SK-N-SH (cell line): ENCODE measurements around the gene PPP3R1. TPM values are rescaled to one million over a fixed set of nuclear protein-coding genes. Genes with fewer than 3 reads are reported as not detected.

Source experiments
- CTCF ChIA-PET: fragments of 300-600, 350-600 bp; formaldehyde crosslinking; extraction: SDS; loops from one replicate; lab custom pipeline; 2021; lab: Yijun Ruan, JAX
- POLR2A ChIA-PET: fragments of 350-600 bp; sonication (Branson Sonifier 250); formaldehyde crosslinking; extraction: SDS; loops from one replicate; lab custom pipeline; 2020; ENCODE audit warnings: antibody characterized with exemption, inconsistent platforms; lab: Yijun Ruan, JAX
- DNase-seq: peaks from one replicate; pipeline ENCODE4 v3.0.0; 2012
- H2AFZ ChIP-seq: fragments of 200-600 bp; sonication (generic); 2 replicates; pipeline ENCODE4 v1.8.1; 2016; ENCODE audit warnings: antibody characterized with exemption, mild to moderate bottlenecking, low read depth
- H3F3A ChIP-seq: fragments of 200-600 bp; sonication (generic); replicated peaks from 2 replicates; pipeline ENCODE3; 2016; ENCODE audit warnings: antibody characterized with exemption, mild to moderate bottlenecking; ENCODE audit not compliant: insufficient read depth
- H3K27ac ChIP-seq, 2 experiments: fragments of 200-500 bp in 1 of 2; fragments of 200-600 bp in 1 of 2; sonication (Bioruptor generic) in 1 of 2; sonication (generic), shearing (Covaris generic) in 1 of 2; 2 replicates each; pipeline versions ENCODE4 v1.5.1 to v1.6.1; 2014 to 2016; ENCODE audit warnings: low read depth in 2 of 2, inconsistent platforms in 1 of 2, low read length in 1 of 2, mild to moderate bottlenecking in 1 of 2, mixed read lengths in 1 of 2
- H3K27me3 ChIP-seq: fragments of 200-600 bp; sonication (generic), shearing (Covaris generic); 2 replicates; pipeline ENCODE4 v1.6.1; 2016; ENCODE audit warnings: mixed run types; ENCODE audit not compliant: insufficient read depth
- H3K36me3 ChIP-seq, 2 experiments: fragments of 200-500 bp in 1 of 2; fragments of 200-600 bp in 1 of 2; sonication (Bioruptor generic) in 1 of 2; sonication (generic) in 1 of 2; replicated peaks in 1 of 2; 2 replicates each; pipeline versions ENCODE3 to v1.5.1; 2014 to 2016; ENCODE audit warnings: low read length in 1 of 2, mild to moderate bottlenecking in 1 of 2; ENCODE audit not compliant: insufficient read depth in 2 of 2, control insufficient read depth in 1 of 2
- H3K4me1 ChIP-seq, 2 experiments: fragments of 200-500 bp in 1 of 2; fragments of 200-600 bp in 1 of 2; sonication (Bioruptor generic) in 1 of 2; sonication (generic), shearing (Covaris generic) in 1 of 2; 2 replicates each; pipeline versions ENCODE4 v1.5.1 to v1.6.1; 2014 to 2016; ENCODE audit warnings: low read depth in 1 of 2, low read length in 1 of 2, mixed run types in 1 of 2; ENCODE audit not compliant: insufficient read depth in 2 of 2, control insufficient read depth in 1 of 2
- H3K4me2 ChIP-seq: fragments of 200-600 bp; sonication (generic), shearing (Covaris generic); 2 replicates; pipeline ENCODE4 v1.6.1; 2017; ENCODE audit warnings: mixed run types
- H3K4me3 ChIP-seq, 2 experiments: fragments of 200-500 bp in 1 of 2; fragments of 200-600 bp in 1 of 2; sonication (Bioruptor generic) in 1 of 2; sonication (generic), shearing (Covaris generic) in 1 of 2; 2 replicates each; pipeline versions ENCODE4 v1.5.1 to v1.8.1; 2014 to 2016; ENCODE audit warnings: low read depth in 2 of 2, inconsistent platforms in 1 of 2, low read length in 1 of 2, mild to moderate bottlenecking in 1 of 2, mixed read lengths in 1 of 2, moderate library complexity in 1 of 2
- H3K79me2 ChIP-seq: fragments of 200-600 bp; sonication (generic); 2 replicates; pipeline ENCODE4 v1.8.1; 2017; ENCODE audit warnings: mild to moderate bottlenecking; ENCODE audit not compliant: insufficient read depth
- H3K9ac ChIP-seq: fragments of 200-600 bp; sonication (generic); 2 replicates; pipeline ENCODE4 v1.6.1; 2017; ENCODE audit warnings: mixed run types
- H3K9me2 ChIP-seq: fragments of 200-600 bp; sonication (generic); 2 replicates; pipeline ENCODE4 v1.6.1; 2017; ENCODE audit warnings: mixed run types
- H3K9me3 ChIP-seq: fragments of 200-600 bp; sonication (generic); 2 replicates; pipeline ENCODE4 v1.6.1; 2017; ENCODE audit warnings: mixed run types, mild to moderate bottlenecking, moderate library complexity
- H4K20me1 ChIP-seq: fragments of 200-600 bp; sonication (generic); 2 replicates; pipeline ENCODE4 v1.6.1; 2017; ENCODE audit warnings: mild to moderate bottlenecking, mixed run types; ENCODE audit not compliant: insufficient read depth
- CHD2 ChIP-seq: fragments of 150-350 bp; IDR thresholded peaks from 2 replicates; pipeline ENCODE4 v1.6.1; 2018; ENCODE audit warnings: low read length; ENCODE audit not compliant: partially characterized antibody
- CTCF ChIP-seq: fragments of 200-600 bp; sonication (generic); IDR thresholded peaks from 2 replicates; pipeline ENCODE4 v1.6.1; 2017; ENCODE audit warnings: antibody characterized with exemption, mild to moderate bottlenecking, moderate library complexity
- ELF1 ChIP-seq: IDR thresholded peaks from 2 replicates; pipeline ENCODE4 v1.4.0; 2012
- EZH2phosphoT487 ChIP-seq: fragments of 200-600 bp; sonication (generic); IDR thresholded peaks from 2 replicates; pipeline ENCODE4 v1.6.1; 2017; ENCODE audit warnings: low read depth, mixed run types, mild to moderate bottlenecking, antibody characterized with exemption, moderate library complexity, borderline replicate concordance
- FOXM1 ChIP-seq: IDR thresholded peaks from 2 replicates; pipeline ENCODE4 v1.4.0; 2012; ENCODE audit warnings: low read depth, mild to moderate bottlenecking
- GABPA ChIP-seq: IDR thresholded peaks from 2 replicates; pipeline ENCODE4 v1.4.0; 2012; ENCODE audit warnings: low read depth, mild to moderate bottlenecking
- JUND ChIP-seq: IDR thresholded peaks from 2 replicates; pipeline ENCODE4 v1.4.0; 2012
- MXI1 ChIP-seq: IDR thresholded peaks from 2 replicates; pipeline ENCODE4 v1.6.1; 2012; ENCODE audit warnings: mild to moderate bottlenecking, low read depth, low read length, improper control_type of control experiment
- NRF1 ChIP-seq: IDR thresholded peaks from 2 replicates; pipeline ENCODE4 v1.6.1; 2012; ENCODE audit warnings: low read depth, mild to moderate bottlenecking, low read length
- RCOR1 ChIP-seq: fragments of 150-350 bp; IDR thresholded peaks from 2 replicates; pipeline ENCODE4 v1.6.1; 2017; ENCODE audit warnings: antibody characterized with exemption, low read length
- RXRA ChIP-seq: IDR thresholded peaks from 2 replicates; pipeline ENCODE4 v1.4.0; 2012; ENCODE audit warnings: low read depth, mild to moderate bottlenecking, borderline replicate concordance
- USF2 ChIP-seq: fragments of 150-350 bp; IDR thresholded peaks from 2 replicates; pipeline ENCODE4 v1.6.1; 2017; ENCODE audit warnings: antibody characterized with exemption, low read length, low read depth, borderline replicate concordance
- ZBTB33 ChIP-seq: IDR thresholded peaks from 2 replicates; pipeline ENCODE4 v1.4.0; 2012; ENCODE audit warnings: low read depth, borderline replicate concordance
- WGBS: methylation state at CpG from one replicate; pipeline ENCODE4 v1.1.6; 2017; ENCODE audit warnings: low lambda C conversion rate; 5-methylcytosine and 5-hydroxymethylcytosine counted together
- polyA plus RNA-seq, 3 experiments: library from polyadenylated mRNA; depleted of rRNA; stranded (reverse); fragments of >200 nt; gene quantifications; 2 replicates each; pipeline ENCODE4 v1.2.3, GENCODE V29; 2012
- TF ChIP-seq, protein P1 (sequence below): fragments of 150-350 bp; IDR thresholded peaks from 2 replicates; pipeline ENCODE4 v1.6.1; 2016; ENCODE audit warnings: mild to moderate bottlenecking, low read depth, low read length
- TF ChIP-seq, protein P2 (sequence below): IDR thresholded peaks from 2 replicates; pipeline ENCODE4 v1.4.0; 2012; ENCODE audit warnings: low read depth, borderline replicate concordance
- TF ChIP-seq, protein P3 (sequence below): IDR thresholded peaks from 2 replicates; pipeline ENCODE4; 2012
- TF ChIP-seq, protein P4 (sequence below): IDR thresholded peaks from 2 replicates; pipeline ENCODE4 v1.4.0; 2012; ENCODE audit warnings: low read depth

PPP3R1 gene
- polyA plus RNA-seq, 1 of the 3 experiments (the other 2 are of a cell fraction): 12.0 TPM

- Histone ChIP-seq H4K20me1 (peaks cover 94% of the 10 kb centered on the region), H3K9me3 (no peaks in the 10 kb centered on the region), H3K9ac (no peak overlapping the region), H3K4me3 (no peak overlapping the region), H3K4me2 (no peak overlapping the region), H3K27me3 (no peaks in the 10 kb centered on the region), H3K9me2 (no peaks in the 10 kb centered on the region), H3F3A (peaks cover 29% of the 10 kb centered on the region), H2AFZ (no peak overlapping the region), H3K79me2 (peaks cover 98% of the 10 kb centered on the region), H3K27ac (no peak overlapping the region), H3K4me1 (peaks cover 25 to 42% of the 10 kb centered on the region in 2 experiments; a peak in 3 of 4 replicates), H3K36me3 (peaks cover 0 to 4% of the 10 kb centered on the region in 2 experiments)
- ChIA-PET POLR2A (interaction anchor here (0.9 kb wide), 1 partner anchor 76 kb away, joined by 3 read pairs; the partner anchor contains the start of gene PNO1), CTCF (interaction anchor here (1.3 to 4.4 kb wide), 7 partner anchors 9 to 112 kb away, joined by 3 to 17 read pairs (median 7); no protein-coding TSS in a partner anchor)
- TF ChIP-seq USF2 (no peak), ZBTB33 (no peak), JUND (no peak)
- TF ChIP-seq, protein P1, sequence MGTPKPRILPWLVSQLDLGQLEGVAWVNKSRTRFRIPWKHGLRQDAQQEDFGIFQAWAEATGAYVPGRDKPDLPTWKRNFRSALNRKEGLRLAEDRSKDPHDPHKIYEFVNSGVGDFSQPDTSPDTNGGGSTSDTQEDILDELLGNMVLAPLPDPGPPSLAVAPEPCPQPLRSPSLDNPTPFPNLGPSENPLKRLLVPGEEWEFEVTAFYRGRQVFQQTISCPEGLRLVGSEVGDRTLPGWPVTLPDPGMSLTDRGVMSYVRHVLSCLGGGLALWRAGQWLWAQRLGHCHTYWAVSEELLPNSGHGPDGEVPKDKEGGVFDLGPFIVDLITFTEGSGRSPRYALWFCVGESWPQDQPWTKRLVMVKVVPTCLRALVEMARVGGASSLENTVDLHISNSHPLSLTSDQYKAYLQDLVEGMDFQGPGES: no peak
- 98% methylated on average over 4 of the region's 4 CpGs for WGBS
- no peak for DNase-seq
These were observed 17.9 kb downstream of the PPP3R1 start for GRCh38 chr2:68234405-68234804.

DNA sequence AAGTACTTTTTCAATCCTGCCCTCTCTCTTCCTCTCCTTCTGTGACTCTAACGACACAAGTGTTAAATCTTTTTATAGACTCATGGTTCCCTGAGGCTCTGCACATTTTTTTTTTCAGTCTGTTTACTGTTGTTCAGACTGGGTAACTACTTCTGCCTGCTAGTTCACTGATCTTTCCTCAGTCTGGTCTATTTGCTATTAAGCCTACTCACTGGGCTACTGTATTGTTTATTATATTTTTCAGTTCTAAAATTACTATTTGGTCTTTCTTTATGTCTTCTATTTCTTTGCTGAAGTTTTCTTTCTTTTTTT, 21.3 kb downstream of the PPP3R1 start:
- 81% methylated on average over 1 of the region's 1 CpG for WGBS

More for the DNA sequence above, 21.3 kb downstream of the PPP3R1 start:
- Histone ChIP-seq H3K27ac (peak overlapping the region in 1 of 2 experiments; percentile 18; a peak in 2 of 4 replicates), H3K9me3 (no peaks in the 10 kb centered on the region), H2AFZ (no peak overlapping the region), H3K27me3 (no peaks in the 10 kb centered on the region), H4K20me1 (peaks cover 94% of the 10 kb centered on the region), H3K4me1 (peaks cover 18 to 19% of the 10 kb centered on the region in 2 experiments; a peak in 3 of 4 replicates), H3K4me3 (no peak overlapping the region), H3F3A (peaks cover 33% of the 10 kb centered on the region), H3K79me2 (peaks cover 98% of the 10 kb centered on the region), H3K4me2 (no peak overlapping the region), H3K9me2 (no peaks in the 10 kb centered on the region), H3K36me3 (peaks cover 0 to 4% of the 10 kb centered on the region in 2 experiments), H3K9ac (no peak overlapping the region)
- TF ChIP-seq, protein P2, sequence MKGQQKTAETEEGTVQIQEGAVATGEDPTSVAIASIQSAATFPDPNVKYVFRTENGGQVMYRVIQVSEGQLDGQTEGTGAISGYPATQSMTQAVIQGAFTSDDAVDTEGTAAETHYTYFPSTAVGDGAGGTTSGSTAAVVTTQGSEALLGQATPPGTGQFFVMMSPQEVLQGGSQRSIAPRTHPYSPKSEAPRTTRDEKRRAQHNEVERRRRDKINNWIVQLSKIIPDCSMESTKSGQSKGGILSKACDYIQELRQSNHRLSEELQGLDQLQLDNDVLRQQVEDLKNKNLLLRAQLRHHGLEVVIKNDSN: no peak
- TF ChIP-seq, protein P3, sequence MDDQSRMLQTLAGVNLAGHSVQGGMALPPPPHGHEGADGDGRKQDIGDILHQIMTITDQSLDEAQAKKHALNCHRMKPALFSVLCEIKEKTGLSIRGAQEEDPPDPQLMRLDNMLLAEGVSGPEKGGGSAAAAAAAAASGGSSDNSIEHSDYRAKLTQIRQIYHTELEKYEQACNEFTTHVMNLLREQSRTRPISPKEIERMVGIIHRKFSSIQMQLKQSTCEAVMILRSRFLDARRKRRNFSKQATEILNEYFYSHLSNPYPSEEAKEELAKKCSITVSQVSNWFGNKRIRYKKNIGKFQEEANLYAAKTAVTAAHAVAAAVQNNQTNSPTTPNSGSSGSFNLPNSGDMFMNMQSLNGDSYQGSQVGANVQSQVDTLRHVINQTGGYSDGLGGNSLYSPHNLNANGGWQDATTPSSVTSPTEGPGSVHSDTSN: no peak
- TF ChIP-seq MXI1: no peak
- no peak for TF ChIP-seq NRF1
- no peak for TF ChIP-seq RXRA
- no peak for TF ChIP-seq JUND
- no peak for TF ChIP-seq ELF1
- TF ChIP-seq, protein P4, sequence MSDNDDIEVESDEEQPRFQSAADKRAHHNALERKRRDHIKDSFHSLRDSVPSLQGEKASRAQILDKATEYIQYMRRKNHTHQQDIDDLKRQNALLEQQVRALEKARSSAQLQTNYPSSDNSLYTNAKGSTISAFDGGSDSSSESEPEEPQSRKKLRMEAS: no peak
- no peak for TF ChIP-seq CHD2
- TF ChIP-seq CTCF: no peak
- TF ChIP-seq USF2: no peak
- TF ChIP-seq GABPA: no peak
- TF ChIP-seq EZH2phosphoT487: no peak
- TF ChIP-seq RCOR1: no peak
- no peak for TF ChIP-seq FOXM1
- ChIA-PET CTCF (interaction anchor here (0.6 to 1.3 kb wide), 3 partner anchors 23 to 35 kb away, joined by 3 read pairs; no protein-coding TSS in a partner anchor), POLR2A (no interaction called here)
- DNase-seq: no peak
